D721Med (cell line): ENCODE data around the gene RNF223.

Source experiments
- DNase-seq: peaks from one replicate; pipeline ENCODE4 v3.0.0; 2011; ENCODE audit warnings: low spot score; ENCODE audit not compliant: insufficient read length
- FAIRE-seq: peaks from 2 replicates; lab custom pipeline; 2011; peaks lifted over from hg19 to GRCh38; lab: Jason Lieb, UNC
- TF ChIP-seq, protein P1 (sequence below): IDR thresholded peaks from 2 replicates; pipeline ENCODE4 v1.5.1; 2012; ENCODE audit warnings: mild to moderate bottlenecking, control low read depth; ENCODE audit not compliant: insufficient read depth; ENCODE audit errors: missing control alignments

The RNF223 gene

DNA sequence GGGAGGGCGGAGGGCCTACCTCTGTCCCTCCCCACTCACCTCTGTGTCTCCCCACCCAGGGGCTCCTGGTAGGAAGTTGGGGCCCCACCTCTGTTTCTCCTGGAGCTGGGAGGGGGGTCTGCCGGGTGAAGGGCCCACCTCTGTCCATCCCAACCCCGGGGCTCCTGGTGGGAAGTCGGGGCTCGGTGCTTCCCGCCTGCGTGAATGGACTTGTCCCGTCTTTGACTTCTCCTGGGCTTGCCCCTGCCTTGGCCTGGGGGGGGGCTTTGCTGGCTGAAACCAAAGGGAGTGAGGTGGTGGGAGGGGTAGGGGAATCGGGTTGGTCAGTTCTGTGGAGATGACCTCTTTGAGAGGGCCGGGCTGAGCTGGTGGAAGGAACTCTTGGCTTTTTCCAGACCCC lies 48.4 kb downstream of the RNF223 start:
- FAIRE-seq (no peak), DNase-seq (no peak)
- TF ChIP-seq, protein P1, sequence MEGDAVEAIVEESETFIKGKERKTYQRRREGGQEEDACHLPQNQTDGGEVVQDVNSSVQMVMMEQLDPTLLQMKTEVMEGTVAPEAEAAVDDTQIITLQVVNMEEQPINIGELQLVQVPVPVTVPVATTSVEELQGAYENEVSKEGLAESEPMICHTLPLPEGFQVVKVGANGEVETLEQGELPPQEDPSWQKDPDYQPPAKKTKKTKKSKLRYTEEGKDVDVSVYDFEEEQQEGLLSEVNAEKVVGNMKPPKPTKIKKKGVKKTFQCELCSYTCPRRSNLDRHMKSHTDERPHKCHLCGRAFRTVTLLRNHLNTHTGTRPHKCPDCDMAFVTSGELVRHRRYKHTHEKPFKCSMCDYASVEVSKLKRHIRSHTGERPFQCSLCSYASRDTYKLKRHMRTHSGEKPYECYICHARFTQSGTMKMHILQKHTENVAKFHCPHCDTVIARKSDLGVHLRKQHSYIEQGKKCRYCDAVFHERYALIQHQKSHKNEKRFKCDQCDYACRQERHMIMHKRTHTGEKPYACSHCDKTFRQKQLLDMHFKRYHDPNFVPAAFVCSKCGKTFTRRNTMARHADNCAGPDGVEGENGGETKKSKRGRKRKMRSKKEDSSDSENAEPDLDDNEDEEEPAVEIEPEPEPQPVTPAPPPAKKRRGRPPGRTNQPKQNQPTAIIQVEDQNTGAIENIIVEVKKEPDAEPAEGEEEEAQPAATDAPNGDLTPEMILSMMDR, result no peak

DNA sequence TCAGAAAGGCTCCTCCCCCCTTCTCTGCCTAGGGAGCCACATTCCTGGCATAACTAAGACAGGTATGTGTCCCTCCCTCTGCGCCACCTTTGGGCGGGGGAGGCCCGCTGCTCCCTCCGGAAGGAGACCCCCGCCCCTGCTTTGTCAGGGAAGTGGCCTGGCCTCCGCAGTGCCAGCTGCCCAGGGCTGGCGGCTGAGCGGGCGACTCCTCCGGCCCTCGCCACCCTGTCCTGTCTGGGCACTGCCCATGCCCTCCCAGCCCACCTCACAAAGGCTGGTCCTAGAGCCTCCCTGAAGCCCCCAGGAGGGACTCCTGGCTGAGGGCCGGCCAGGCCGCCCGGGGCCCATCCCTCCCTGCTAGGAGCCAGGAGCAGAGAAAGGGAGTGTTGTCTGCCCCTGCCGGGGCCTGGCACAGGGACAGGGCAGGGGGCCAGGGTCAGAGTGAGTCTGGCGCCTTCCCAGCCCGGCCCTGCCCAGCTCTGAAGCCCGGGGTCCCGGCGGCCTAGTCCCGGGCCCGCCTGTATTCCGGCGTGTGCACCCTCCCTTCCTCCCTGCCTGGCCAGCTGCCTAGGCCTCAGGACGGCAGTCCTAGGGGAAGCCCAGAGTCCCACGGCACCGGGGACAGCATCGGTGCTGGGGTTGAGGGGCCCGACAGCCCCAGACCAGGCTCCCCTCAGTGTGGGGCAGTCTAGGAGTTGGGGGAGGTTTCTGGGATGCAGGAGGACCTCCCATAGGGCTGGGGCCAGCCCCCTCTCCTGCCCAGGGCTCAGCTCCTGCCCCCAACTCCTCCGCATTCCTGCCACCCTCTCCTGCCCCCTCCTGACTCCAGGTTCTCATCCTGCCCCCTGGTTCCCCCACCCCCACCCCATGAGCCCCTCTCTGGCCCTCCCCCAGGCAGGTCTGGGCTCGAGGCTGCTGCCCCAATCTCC lies 49.1 kb downstream of the RNF223 start:
- TF ChIP-seq, protein P1, result no peak
- FAIRE-seq, result no peak
- DNase-seq, result no peak

DNA sequence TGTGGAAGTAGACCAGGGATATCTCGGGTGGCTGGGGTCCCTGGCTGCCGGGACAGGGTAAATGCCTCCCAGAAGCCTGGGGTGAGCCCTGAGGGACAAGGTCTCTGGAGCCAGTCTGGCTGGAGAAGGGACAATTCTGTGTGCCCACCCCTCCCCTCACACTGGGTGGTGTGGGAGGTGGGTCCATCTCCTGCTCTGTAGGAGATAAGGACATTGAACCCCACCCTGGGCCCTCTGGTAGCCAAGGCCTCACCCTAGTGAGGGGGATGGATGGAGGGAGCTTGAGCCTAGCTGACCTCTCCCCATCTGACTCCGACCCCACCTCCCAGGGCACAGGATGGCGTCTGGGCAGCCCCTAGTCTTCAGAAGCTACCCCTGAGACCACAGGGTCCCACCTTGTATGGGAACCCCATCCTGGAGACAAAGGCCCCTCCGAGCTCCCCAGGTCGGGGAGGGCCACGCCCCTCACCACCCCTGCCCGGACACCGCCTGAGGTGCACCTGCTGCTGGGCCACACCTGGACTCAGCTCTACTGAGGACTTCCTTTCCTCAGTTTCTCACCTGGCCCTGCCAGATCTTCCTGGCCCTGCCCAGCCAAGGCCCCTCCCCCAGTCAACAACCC lies 49.8 kb downstream of the RNF223 start:
- FAIRE-seq, result no peak
- TF ChIP-seq, protein P1, result no peak
- no peak for DNase-seq

DNA sequence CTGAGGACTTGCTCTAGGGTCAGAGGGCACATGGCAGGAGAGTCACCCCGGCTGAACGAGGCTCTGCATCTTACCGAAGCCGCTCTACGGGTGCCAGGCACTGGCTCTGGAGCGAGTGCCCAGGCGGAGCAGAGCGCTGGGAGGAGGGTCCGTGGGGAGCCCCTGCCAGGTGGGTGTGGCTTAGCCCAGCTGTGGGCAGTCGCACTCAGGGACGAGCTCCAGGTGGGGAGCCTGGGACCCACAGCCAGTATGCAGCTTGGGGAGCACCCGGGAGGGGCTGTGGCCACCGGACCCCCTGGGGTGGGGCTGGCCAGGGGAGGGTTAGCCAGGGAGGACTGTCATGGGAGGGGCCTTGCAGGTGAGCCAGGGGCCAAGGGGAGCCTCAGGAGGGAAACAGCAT lies 50.4 kb downstream of the RNF223 start:
- TF ChIP-seq, protein P1, result no peak
- FAIRE-seq (no peak), DNase-seq (no peak)

DNA sequence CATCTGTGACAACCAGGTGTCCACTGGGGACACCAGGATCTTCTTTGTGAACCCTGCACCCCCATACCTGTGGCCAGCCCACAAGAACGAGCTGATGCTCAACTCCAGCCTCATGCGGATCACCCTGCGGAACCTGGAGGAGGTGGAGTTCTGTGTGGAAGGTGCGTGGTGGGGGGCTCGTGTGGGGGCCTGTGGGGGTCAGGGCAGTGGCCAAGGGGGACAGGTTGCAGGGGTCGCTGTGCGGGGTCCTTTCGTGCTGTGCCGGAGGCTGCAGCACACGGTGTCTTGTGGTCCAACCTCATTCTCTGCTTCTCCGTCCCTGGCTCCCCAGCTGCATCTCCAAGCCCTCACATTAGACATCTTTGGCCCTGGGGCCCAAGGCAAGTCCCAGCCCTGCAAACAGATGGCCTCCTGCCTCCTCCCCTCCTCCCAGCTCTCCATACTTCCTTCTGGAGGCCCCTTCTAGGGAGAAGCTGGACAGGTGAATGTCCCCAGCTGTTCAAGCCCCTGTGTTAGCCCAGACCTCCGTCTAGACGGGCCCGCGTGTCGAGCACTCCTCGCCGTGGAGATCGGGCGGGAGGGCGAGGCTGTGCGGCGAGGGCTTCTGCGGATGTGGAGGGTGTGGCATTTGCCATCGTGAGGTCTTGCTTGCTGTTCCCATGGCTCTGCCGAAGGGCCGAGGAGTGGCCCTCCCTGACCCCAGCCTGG lies 51.6 kb downstream of the RNF223 start:
- DNase-seq (no peak), FAIRE-seq (no peak)
- TF ChIP-seq, protein P1, result no peak

DNA sequence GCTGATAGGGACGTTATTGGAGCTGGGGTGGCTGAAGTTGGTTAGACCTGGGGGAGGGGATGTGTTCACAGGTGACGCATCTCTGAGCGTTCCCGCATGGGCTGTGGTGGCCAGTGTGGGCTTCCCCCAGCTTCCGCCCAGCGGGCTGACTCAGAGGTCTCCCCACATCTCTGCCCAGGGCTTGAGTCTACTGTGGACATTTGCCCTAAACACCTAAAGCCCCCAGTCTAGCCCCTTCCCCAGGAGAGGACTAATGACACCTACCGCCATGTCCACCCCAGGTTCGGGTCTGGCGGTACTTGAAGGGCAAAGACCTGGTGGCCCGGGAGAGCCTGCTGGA lies 52.2 kb downstream of the RNF223 start:
- DNase-seq, result no peak
- TF ChIP-seq, protein P1, result no peak
- FAIRE-seq, result no peak
